ENCODE results near the gene ZNF716.
"Not testable (repeated sequence)": the region's sequence is repeated elsewhere in the genome, so short reads cannot be mapped to it uniquely, and the experiment has no call there.

Gene ZNF716

GRCh38 chr7:57449904-57450303, at the start of gene ZNF716:
ZNF716 (plus strand) TSS chr7:57450177; CDS start chr7:57450289, 112 bp downstream.
- FAIRE-seq (no peak), DNase-seq (ENCODE audit: insufficient read length, low spot score) (no peak)

- DNase-seq (ENCODE audit: insufficient read length, low spot score) (no peak), FAIRE-seq (no peak)
Measured at GRCh38 chr7:57400531-57401155, 49.3 kb upstream of the ZNF716 start.

DNA sequence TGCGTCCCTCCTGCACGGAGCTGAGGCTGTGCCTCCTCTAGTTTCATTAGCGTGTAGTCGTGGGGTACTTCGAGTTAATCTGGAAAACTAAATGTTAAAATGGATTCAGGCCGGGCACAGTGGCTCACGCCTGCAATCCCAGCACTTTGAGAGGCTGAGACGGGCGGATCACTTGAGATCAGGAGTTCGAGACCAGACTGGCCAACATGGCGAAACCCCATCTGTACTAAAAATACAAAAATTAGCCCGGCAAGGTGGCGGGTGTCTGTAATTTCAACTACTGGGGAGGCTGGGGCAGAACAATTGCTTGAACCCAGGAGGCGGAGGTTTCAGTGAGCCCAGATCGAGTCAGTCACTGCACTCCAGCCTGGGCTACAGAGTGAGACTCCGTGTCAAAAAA, 46.9 kb upstream of the ZNF716 start:
- FAIRE-seq; DNase-seq (ENCODE audit: insufficient read length, low spot score): not testable (repeated sequence)

DNA sequence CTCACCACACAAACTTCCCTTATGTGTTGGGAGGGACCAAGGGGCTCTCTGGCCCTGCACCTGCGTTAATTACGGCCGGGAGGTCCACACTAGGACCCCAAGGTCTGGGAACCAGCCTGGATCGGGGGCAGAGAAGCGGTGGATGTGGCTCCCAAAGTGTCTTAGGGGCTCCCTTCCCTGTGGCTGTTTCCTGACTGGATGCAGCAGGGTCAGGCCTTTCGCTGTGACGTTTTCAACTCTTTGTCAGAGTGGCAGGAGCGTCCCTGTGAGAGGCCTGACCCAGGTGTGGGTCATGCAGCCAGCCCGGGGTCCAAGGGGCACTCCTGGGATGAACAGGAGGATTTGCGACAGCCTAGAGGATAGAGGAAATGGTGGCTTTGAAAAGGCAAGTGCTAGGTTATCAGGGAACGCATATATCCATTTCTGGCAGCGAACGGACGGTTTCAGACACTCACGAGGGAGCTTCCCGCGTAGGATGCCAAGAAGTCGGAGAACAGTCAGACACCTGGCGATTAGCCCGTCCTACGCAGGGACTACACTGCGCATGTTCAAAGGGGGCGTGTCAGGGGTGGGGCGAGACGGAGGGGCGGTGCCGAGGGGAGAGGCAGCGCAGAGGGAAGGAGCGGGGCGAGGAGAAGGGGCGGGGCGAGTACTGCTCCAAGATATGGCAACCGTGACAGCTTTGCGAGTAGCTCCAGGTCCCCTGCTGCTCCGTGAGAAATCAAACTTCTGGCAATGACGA, 46.2 kb upstream of the ZNF716 start:
- DNase-seq (ENCODE audit: insufficient read length, low spot score) (no peak), FAIRE-seq (peak; percentile 38)

DNA sequence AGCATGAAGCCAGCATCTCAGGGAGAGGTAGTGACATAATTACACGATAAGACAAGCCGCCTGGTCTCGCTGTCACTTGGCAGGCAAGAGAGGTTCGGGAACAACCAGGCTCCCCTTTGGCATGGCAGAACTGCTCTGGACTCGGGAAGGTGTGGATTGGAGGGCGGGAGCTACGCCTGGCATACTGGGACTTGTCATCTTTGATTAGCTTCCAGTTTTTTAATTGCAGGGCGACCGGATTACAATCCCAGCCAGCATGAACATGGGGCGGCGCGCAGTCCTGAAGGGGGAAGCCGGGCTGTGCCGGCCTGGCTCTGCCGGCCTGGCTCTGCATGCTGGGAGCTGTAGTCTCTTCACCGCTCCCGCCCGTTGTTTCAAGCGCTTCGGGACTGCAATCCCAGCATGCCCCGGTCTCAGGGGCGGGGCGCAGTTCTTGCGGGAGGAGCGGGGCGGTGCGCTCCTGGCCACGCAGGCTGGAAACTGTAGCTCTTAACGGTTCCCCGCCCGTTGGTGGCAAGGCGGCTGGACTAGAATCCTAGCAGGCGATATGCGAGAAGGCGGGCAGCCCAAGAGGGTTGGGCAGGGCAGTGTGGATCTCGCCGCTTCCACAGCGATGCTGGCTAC, 45.5 kb upstream of the ZNF716 start:
- DNase-seq (ENCODE audit: insufficient read length, low spot score), result no peak
- no peak for FAIRE-seq

- no peak for DNase-seq (ENCODE audit: insufficient read length, low spot score)
- FAIRE-seq, result no peak
Measured at GRCh38 chr7:57404967-57405421, 45.0 kb upstream of the ZNF716 start.

DNA sequence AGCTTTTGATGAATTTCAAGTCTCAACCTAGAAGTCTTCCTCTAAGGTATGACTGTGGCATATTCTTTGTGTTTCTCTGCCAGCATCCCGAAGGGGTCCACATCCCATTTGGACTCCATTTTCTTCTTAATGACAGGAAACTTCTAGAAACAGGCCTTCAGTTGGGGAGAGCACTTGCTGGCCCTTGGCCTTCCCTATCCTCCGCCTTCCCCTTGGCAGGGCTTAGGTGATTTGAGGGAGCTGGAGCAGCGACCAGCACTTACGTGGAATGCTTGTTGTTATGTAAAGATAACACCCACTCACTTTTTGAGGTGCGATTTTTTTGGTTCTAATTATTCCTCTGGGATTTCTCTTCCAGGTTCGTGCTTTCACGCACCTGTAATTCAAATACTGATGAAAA, 42.9 kb upstream of the ZNF716 start:
- FAIRE-seq (no peak), DNase-seq (ENCODE audit: insufficient read length, low spot score) (no peak)

DNA sequence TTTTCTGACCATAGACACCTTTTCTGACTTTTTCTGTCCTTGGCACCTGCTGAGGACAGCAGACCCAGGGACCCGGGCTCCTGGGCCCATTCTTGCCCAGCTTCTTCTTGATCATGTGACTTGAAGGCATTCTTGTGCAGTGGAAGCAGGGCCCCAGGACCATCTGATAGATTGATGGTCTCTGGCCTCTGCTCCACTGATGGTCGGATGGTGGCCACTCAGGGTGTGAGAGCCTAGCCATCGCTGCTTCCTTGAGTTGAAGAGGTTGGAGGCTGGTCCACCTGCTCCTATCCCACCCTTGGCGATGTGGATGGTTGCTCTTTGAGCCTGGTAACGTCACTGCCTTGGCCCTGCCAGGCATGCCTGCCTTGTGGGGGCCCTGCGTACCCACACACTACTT, 37.8 kb upstream of the ZNF716 start:
- DNase-seq (ENCODE audit: insufficient read length, low spot score) (no peak), FAIRE-seq (no peak)

GRCh38 chr7:57412618-57413017, 37.4 kb upstream of the ZNF716 start:
- DNase-seq (ENCODE audit: insufficient read length, low spot score) (no peak), FAIRE-seq (no peak)

DNA sequence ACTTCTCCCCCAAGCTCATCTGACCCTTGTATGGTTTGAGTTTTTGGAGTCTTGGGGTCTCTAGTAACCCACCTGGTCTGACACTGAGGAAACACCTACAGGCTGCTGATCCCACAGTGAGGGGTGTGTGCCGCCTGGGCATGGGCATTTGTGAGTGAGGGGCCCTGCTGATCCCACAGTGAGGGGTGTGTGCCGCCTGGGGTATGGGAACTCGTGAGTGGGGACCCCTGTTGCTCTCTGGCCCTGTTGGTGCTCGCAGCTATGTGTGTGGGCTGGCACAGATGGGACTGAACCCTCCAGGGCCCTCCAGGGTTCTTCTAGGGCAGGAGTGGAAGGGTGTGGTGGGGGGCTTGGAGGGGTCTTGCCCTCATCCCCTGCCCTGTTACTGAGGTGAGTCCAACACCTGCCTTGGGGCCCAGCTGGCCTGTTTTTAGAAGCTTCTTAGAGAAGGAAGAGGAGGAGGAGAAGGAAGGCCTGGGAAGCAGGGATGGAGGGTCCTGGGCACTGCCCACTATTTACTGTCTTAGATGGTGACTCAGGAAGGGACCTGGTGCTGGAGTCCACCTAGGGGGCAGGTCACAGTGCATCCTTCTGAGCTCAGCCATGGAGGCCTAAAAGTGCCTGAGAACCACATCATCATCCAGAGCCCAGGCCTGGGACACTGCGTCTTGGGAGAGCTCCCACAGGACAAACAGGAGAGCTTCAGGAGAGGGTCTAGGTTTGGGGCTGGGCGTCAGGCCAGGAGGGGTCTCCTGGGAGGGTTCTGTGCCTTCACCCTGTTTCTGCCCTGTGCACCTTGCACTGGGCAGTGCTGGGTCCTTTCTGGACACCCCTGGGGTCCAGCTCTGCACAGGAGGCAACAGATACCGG, 36.2 kb upstream of the ZNF716 start:
- FAIRE-seq (no peak), DNase-seq (ENCODE audit: insufficient read length, low spot score) (no peak)

- DNase-seq (ENCODE audit: insufficient read length, low spot score) (no peak), FAIRE-seq (no peak)
Measured at GRCh38 chr7:57414415-57414814, 35.6 kb upstream of the ZNF716 start.

DNA sequence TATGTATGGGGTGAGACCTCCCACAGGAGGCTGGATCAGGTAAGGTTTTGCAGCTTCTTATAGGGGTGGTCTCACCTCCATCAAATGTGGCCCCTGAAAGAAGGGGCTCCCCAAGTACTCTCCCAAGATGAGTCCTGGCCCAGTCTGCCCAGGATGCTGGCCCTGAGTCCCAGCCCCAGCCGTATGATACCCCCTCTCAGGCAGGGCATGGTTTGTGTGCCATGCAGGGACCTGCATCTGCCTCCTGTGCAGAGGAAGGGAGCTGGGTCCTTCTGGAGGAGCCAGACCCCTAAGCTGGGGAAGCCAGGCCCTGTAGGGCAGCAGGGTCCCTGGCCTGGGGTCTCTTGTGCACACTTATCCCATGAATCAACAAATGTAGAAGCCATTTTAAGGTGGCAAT, 35.1 kb upstream of the ZNF716 start:
- DNase-seq (ENCODE audit: insufficient read length, low spot score), result no peak
- FAIRE-seq, result no peak

DNA sequence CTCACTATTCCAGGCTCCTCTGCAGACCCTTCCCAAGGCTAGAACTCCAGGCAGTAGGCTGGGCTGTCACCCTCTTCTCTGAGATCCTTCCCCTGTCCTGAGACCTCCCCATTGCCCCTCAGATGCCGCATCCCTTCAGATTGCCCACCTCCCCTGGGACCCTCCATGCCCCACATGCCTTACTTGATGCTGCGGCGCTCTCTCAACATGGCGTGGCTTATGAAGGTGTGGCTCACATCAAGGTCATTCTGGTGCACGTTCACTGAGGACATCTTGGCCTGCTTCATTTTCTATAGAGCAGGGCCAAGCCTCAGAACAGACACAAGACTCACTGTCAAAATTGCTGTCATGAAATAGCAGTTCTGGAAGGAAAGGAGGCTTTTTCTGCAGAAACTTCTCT, 34.7 kb upstream of the ZNF716 start:
- no peak for FAIRE-seq
- no peak for DNase-seq (ENCODE audit: insufficient read length, low spot score)

GRCh38 chr7:57415730-57416129, 34.2 kb upstream of the ZNF716 start:
- FAIRE-seq (no peak), DNase-seq (ENCODE audit: insufficient read length, low spot score) (no peak)

- FAIRE-seq (no peak), DNase-seq (ENCODE audit: insufficient read length, low spot score) (no peak)
Measured at GRCh38 chr7:57416601-57417358, 33.2 kb upstream of the ZNF716 start.

DNA sequence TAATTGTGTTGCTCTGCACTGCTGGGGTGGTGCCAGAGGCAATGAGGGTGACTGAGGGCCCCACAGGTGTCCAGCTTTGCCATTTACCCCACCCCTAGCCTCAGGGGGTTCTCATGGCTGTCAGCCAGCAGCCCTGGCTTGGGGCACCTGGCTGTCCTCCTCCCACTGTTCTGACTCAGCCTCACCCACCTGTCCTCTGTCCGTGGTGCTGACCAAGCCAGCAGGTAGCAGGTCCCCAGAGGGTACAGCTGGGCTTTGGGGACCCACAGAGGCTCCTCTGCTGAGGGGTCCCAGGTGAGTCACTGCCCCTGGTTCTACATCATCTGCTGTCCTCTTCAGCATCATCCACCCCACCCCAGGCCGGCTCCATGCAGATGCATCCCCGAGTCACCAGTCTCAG, 32.2 kb upstream of the ZNF716 start:
- no peak for FAIRE-seq
- DNase-seq (ENCODE audit: insufficient read length, low spot score), result no peak

- DNase-seq (ENCODE audit: insufficient read length, low spot score) (no peak), FAIRE-seq (no peak)
Measured at GRCh38 chr7:57423768-57424167, 26.2 kb upstream of the ZNF716 start.

GRCh38 chr7:57424515-57425238, 25.3 kb upstream of the ZNF716 start:
- FAIRE-seq (no peak), DNase-seq (ENCODE audit: insufficient read length, low spot score) (no peak)

GRCh38 chr7:57425239-57425944, 24.6 kb upstream of the ZNF716 start:
- FAIRE-seq, result no peak

More at GRCh38 chr7:57425239-57425944, 24.6 kb upstream of the ZNF716 start:
- no peak for DNase-seq (ENCODE audit: insufficient read length, low spot score)

Data from HTR-8/SVneo (cell line).